Mesenchymal stem cell (in vitro differentiated cells and primary cell): ENCODE measurements around the gene IL10.

Source experiments
- DNase-seq: peaks from one replicate; pipeline ENCODE4 v3.0.0-alpha.2; 2013
- H2AFZ ChIP-seq: one replicate; pipeline ENCODE4 v1.6.1; 2013; ENCODE audit warnings: low read depth, mild to moderate bottlenecking, control low read depth, inconsistent platforms, low read length, moderate library complexity
- H2AK5ac ChIP-seq: 2 replicates; pipeline ENCODE4 v1.6.1; 2013; ENCODE audit warnings: low read length, moderate library complexity, mild to moderate bottlenecking, inconsistent platforms; ENCODE audit not compliant: severe bottlenecking
- H2BK120ac ChIP-seq: one replicate; pipeline ENCODE4 v1.6.1; 2013; ENCODE audit warnings: low read depth, mild to moderate bottlenecking, inconsistent platforms, low read length, moderate library complexity
- H2BK12ac ChIP-seq, 2 experiments: one replicate each; pipeline ENCODE4 v1.6.1; 2013; ENCODE audit warnings: inconsistent platforms in 2 of 2, low read length in 2 of 2, mild to moderate bottlenecking in 2 of 2, moderate library complexity in 2 of 2, control low read depth in 1 of 2
- H2BK15ac ChIP-seq: one replicate; pipeline ENCODE4 v1.6.1; 2013; ENCODE audit warnings: mild to moderate bottlenecking, low read depth, inconsistent platforms; ENCODE audit not compliant: poor library complexity, severe bottlenecking
- H2BK5ac ChIP-seq: 2 replicates; pipeline ENCODE4 v1.6.1; 2013; ENCODE audit warnings: low read depth, mild to moderate bottlenecking, low read length, control low read depth, inconsistent platforms; ENCODE audit not compliant: poor library complexity, severe bottlenecking
- H3K14ac ChIP-seq, 2 experiments: one replicate each; pipeline ENCODE4 v1.6.1; 2013; ENCODE audit warnings: inconsistent platforms in 2 of 2, low read length in 2 of 2, control low read depth in 1 of 2, mild to moderate bottlenecking in 1 of 2, moderate library complexity in 1 of 2
- H3K18ac ChIP-seq, 2 experiments: one replicate each; pipeline ENCODE4 v1.6.1; 2013; ENCODE audit warnings: inconsistent platforms in 2 of 2, low read length in 2 of 2, control low read depth in 1 of 2, low read depth in 1 of 2, mild to moderate bottlenecking in 1 of 2
- H3K23ac ChIP-seq, 2 experiments: one replicate each; pipeline ENCODE4 v1.6.1; 2013; ENCODE audit warnings: inconsistent platforms in 2 of 2, low read length in 2 of 2, mild to moderate bottlenecking in 2 of 2, moderate library complexity in 2 of 2, control low read depth in 1 of 2
- H3K27ac ChIP-seq: 2 replicates; pipeline ENCODE4 v1.5.1; 2013; ENCODE audit warnings: mild to moderate bottlenecking, moderate library complexity, low read length, control low read depth, inconsistent platforms; ENCODE audit not compliant: poor library complexity, severe bottlenecking
- H3K27me3 ChIP-seq, 2 experiments: 2 replicates each; pipeline versions ENCODE4 v1.6.1 to v1.7.0; 2013; ENCODE audit warnings: low read length in 2 of 2, mild to moderate bottlenecking in 2 of 2, moderate library complexity in 2 of 2, control low read depth in 1 of 2, inconsistent platforms in 1 of 2; ENCODE audit not compliant: control insufficient read depth in 1 of 2, insufficient read depth in 1 of 2
- H3K36me3 ChIP-seq, 2 experiments: 2 replicates each; pipeline versions ENCODE4 v1.6.1 to v1.7.0; 2013; ENCODE audit warnings: low read length in 2 of 2, control low read depth in 1 of 2, inconsistent platforms in 1 of 2, low read depth in 1 of 2, mild to moderate bottlenecking in 1 of 2; ENCODE audit not compliant: insufficient read depth in 2 of 2, control insufficient read depth in 1 of 2
- H3K4ac ChIP-seq, 2 experiments: one replicate each; pipeline ENCODE4 v1.6.1; 2013; ENCODE audit warnings: inconsistent platforms in 2 of 2, low read length in 2 of 2, mild to moderate bottlenecking in 2 of 2, moderate library complexity in 2 of 2, control low read depth in 1 of 2, low read depth in 1 of 2
- H3K4me1 ChIP-seq: 2 replicates; pipeline ENCODE4 v1.6.1; 2013; ENCODE audit warnings: low read depth, low read length, control low read depth; ENCODE audit not compliant: control insufficient read depth, insufficient read depth
- H3K4me2 ChIP-seq: 2 replicates; pipeline ENCODE4 v1.6.1; 2013; ENCODE audit warnings: low read length, mild to moderate bottlenecking, inconsistent platforms; ENCODE audit not compliant: poor library complexity, severe bottlenecking
- H3K4me3 ChIP-seq, 2 experiments: 2 replicates each; pipeline versions ENCODE4 v1.5.1 to v1.7.0; 2013; ENCODE audit warnings: low read length in 2 of 2, mild to moderate bottlenecking in 2 of 2, control low read depth in 1 of 2, low read depth in 1 of 2; ENCODE audit not compliant: insufficient read depth in 1 of 2
- H3K79me1 ChIP-seq: replicated peaks from 2 replicates; pipeline ENCODE4 v1.6.1; 2013; ENCODE audit warnings: mild to moderate bottlenecking, control low read depth, low read length, inconsistent platforms; ENCODE audit not compliant: poor library complexity, severe bottlenecking
- H3K9ac ChIP-seq: 2 replicates; pipeline ENCODE4 v1.7.0; 2013; ENCODE audit warnings: mild to moderate bottlenecking, low read length, moderate library complexity
- H3K9me3 ChIP-seq: 2 replicates; pipeline ENCODE4 v1.7.0; 2013; ENCODE audit warnings: mild to moderate bottlenecking, low read length; ENCODE audit not compliant: control insufficient read depth
- H4K8ac ChIP-seq: one replicate; pipeline ENCODE4 v1.6.1; 2013; ENCODE audit warnings: inconsistent platforms, mild to moderate bottlenecking, low read length, moderate library complexity
- H4K91ac ChIP-seq: one replicate; pipeline ENCODE4 v1.6.1; 2013; ENCODE audit warnings: mild to moderate bottlenecking, low read length, inconsistent platforms
- WGBS: methylation state at CpG from one replicate; pipeline ENCODE4 v1.1.7; 2013; ENCODE audit warnings: mixed read lengths; 5-methylcytosine and 5-hydroxymethylcytosine counted together

IL10 gene

GRCh38 chr1:206752481-206752880, 19.8 kb downstream of the IL10 start:
- Histone ChIP-seq H2BK120ac (no peak overlapping the region), H2AK5ac (no peak overlapping the region), H4K8ac (no peak overlapping the region), H3K4me2 (no peak overlapping the region), H2AFZ (no peak overlapping the region), H3K18ac (no peak overlapping the region), H3K9ac (no peak overlapping the region), H3K4me1 (no peaks in the 10 kb centered on the region), H4K91ac (no peak overlapping the region), H3K23ac (no peak overlapping the region), H3K27me3 (peaks cover 0 to 3% of the 10 kb centered on the region in 2 experiments), H3K27ac (no peak overlapping the region), H3K4me3 (no peak overlapping the region), H3K14ac (no peak overlapping the region), H2BK12ac (no peak overlapping the region), H3K4ac (no peak overlapping the region), H2BK5ac (no peak overlapping the region), H3K79me1 (no peaks in the 10 kb centered on the region), H3K9me3 (no peaks in the 10 kb centered on the region), H3K36me3 (no peaks in the 10 kb centered on the region), H2BK15ac (no peak overlapping the region)
- WGBS = 90% methylated on average over 2 of the region's 2 CpGs
- DNase-seq = no peak

GRCh38 chr1:206751891-206752290, 20.4 kb downstream of the IL10 start:
- Histone ChIP-seq H2BK15ac (no peak overlapping the region), H3K23ac (no peak overlapping the region), H3K18ac (no peak overlapping the region), H2AFZ (no peak overlapping the region), H2BK12ac (no peak overlapping the region), H3K27ac (no peak overlapping the region), H2BK120ac (no peak overlapping the region), H3K27me3 (peaks cover 0 to 3% of the 10 kb centered on the region in 2 experiments), H3K36me3 (no peaks in the 10 kb centered on the region), H2BK5ac (no peak overlapping the region), H3K9ac (no peak overlapping the region), H2AK5ac (no peak overlapping the region), H4K91ac (no peak overlapping the region), H3K14ac (no peak overlapping the region), H3K79me1 (no peaks in the 10 kb centered on the region), H3K4ac (no peak overlapping the region), H3K4me3 (no peak overlapping the region), H4K8ac (no peak overlapping the region), H3K4me1 (no peaks in the 10 kb centered on the region), H3K4me2 (no peak overlapping the region), H3K9me3 (no peaks in the 10 kb centered on the region)
- no peak for DNase-seq
- 50% methylated on average over 4 of the region's 5 CpGs for WGBS

- Histone ChIP-seq H3K4me1 (no peaks in the 10 kb centered on the region), H3K79me1 (no peaks in the 10 kb centered on the region), H2BK15ac (no peak overlapping the region), H2AFZ (no peak overlapping the region), H3K23ac (no peak overlapping the region), H3K4me3 (no peak overlapping the region), H3K36me3 (no peaks in the 10 kb centered on the region), H3K9me3 (no peaks in the 10 kb centered on the region), H2BK120ac (no peak overlapping the region), H3K4me2 (no peak overlapping the region), H4K91ac (no peak overlapping the region), H3K18ac (no peak overlapping the region), H3K9ac (no peak overlapping the region), H3K14ac (no peak overlapping the region), H3K27ac (no peak overlapping the region), H3K4ac (no peak overlapping the region), H2BK12ac (no peak overlapping the region), H3K27me3 (peaks cover 0 to 3% of the 10 kb centered on the region in 2 experiments), H2AK5ac (no peak overlapping the region), H2BK5ac (no peak overlapping the region), H4K8ac (no peak overlapping the region)
- no peak for DNase-seq
- WGBS = 85% methylated on average over 2 of the region's 3 CpGs
These were observed 23.8 kb downstream of the IL10 start for GRCh38 chr1:206748348-206749030.

- 100% methylated on average over 1 of the region's 1 CpG for whole genome bisulfite sequencing
- Histone ChIP-seq H2AFZ (no peak overlapping the region), H3K27me3 (peaks cover 0 to 3% of the 10 kb centered on the region in 2 experiments), H2BK5ac (no peak overlapping the region), H3K18ac (no peak overlapping the region), H3K4me2 (no peak overlapping the region), H2BK15ac (no peak overlapping the region), H3K23ac (no peak overlapping the region), H3K4ac (no peak overlapping the region), H3K9me3 (no peaks in the 10 kb centered on the region), H3K14ac (no peak overlapping the region), H3K27ac (no peak overlapping the region), H2BK12ac (no peak overlapping the region), H3K4me1 (no peaks in the 10 kb centered on the region), H3K9ac (no peak overlapping the region), H4K91ac (no peak overlapping the region), H3K4me3 (no peak overlapping the region), H3K79me1 (no peaks in the 10 kb centered on the region), H3K36me3 (peaks cover 0 to 3% of the 10 kb centered on the region in 2 experiments), H4K8ac (no peak overlapping the region), H2AK5ac (no peak overlapping the region), H2BK120ac (no peak overlapping the region)
- no peak for DNase-seq
These were observed 27.0 kb downstream of the IL10 start for GRCh38 chr1:206745301-206745700.
